NCI-H187 treated with DMSO at 0.1 percent for 48 hours (cell line): ENCODE measurements around the gene METTL17.
"Not testable (repeated sequence)": the region's sequence is repeated elsewhere in the genome, so short reads cannot be mapped to it uniquely, and the experiment has no call there.

Source experiments
- DNase-seq: peaks from one replicate; lab custom pipeline; 2025; lab: John Stamatoyannopoulos, UW

The METTL17 gene

GRCh38 chr14:20996521-20996920 lies 6.7 kb downstream of the METTL17 start:
- no peak for DNase-seq

GRCh38 chr14:20997115-20997514 lies 7.3 kb downstream of the METTL17 start:
- no peak for DNase-seq

GRCh38 chr14:20997564-20997963 lies 7.8 kb downstream of the METTL17 start:
- no peak for DNase-seq

- DNase-seq: no peak
Observed at GRCh38 chr14:20998139-20998538, 8.4 kb downstream of the METTL17 start.

- DNase-seq: no peak
Observed at GRCh38 chr14:20998674-20999366, 9.0 kb downstream of the METTL17 start, which contains the start of gene SLC39A2. Gene SLC39A2 (plus strand): TSS chr14:20999293. CDS start chr14:20999447, 154 bp downstream.

- no peak for DNase-seq
Observed at GRCh38 chr14:20999591-20999990, 9.8 kb downstream of the METTL17 start.

GRCh38 chr14:21001218-21001617 lies 11.4 kb downstream of the METTL17 start:
- no peak for DNase-seq

- no peak for DNase-seq
Observed at GRCh38 chr14:21003788-21004346, 14.1 kb downstream of the METTL17 start.

GRCh38 chr14:21009721-21010120 lies 19.9 kb downstream of the METTL17 start:
- DNase-seq: not testable (repeated sequence)

- no peak for DNase-seq
Observed at GRCh38 chr14:21011136-21011535, 21.4 kb downstream of the METTL17 start.

- DNase-seq: peak; percentile 66
Observed at GRCh38 chr14:21014761-21015190, 25.0 kb downstream of the METTL17 start.

- DNase-seq: no peak
Observed at GRCh38 chr14:21015312-21015711, 25.5 kb downstream of the METTL17 start.

- no peak for DNase-seq
Observed at GRCh38 chr14:21016413-21017190, 26.8 kb downstream of the METTL17 start.

GRCh38 chr14:21017528-21018245 lies 27.9 kb downstream of the METTL17 start:
- no peak for DNase-seq

- no peak for DNase-seq
Observed at GRCh38 chr14:21018286-21018685, 28.5 kb downstream of the METTL17 start.

- no peak for DNase-seq
Observed at GRCh38 chr14:21018781-21019180, 29.0 kb downstream of the METTL17 start.

GRCh38 chr14:21019366-21019765 lies 29.6 kb downstream of the METTL17 start:
- DNase-seq: no peak

- DNase-seq: no peak
Observed at GRCh38 chr14:21020977-21021545, 31.3 kb downstream of the METTL17 start.

- no peak for DNase-seq
Observed at GRCh38 chr14:21022686-21023085, 32.9 kb downstream of the METTL17 start.

GRCh38 chr14:21023174-21023573 lies 33.4 kb downstream of the METTL17 start:
- DNase-seq: no peak

- DNase-seq: no peak
Observed at GRCh38 chr14:21023817-21024584, 34.2 kb downstream of the METTL17 start.
